Osteoblast (primary cell): ENCODE data around the gene PRCD. TPM values are rescaled to one million over a fixed set of nuclear protein-coding genes. Genes with fewer than 3 reads are reported as not detected.

Experiments used
- DNase-seq: peaks from one replicate; pipeline ENCODE4 v3.0.0; 2011; ENCODE audit warnings: low spot score, mixed read lengths; ENCODE audit not compliant: insufficient read length; ENCODE audit errors: missing footprints
- H2AFZ ChIP-seq: 2 replicates; pipeline ENCODE4 v1.6.0; 2011; ENCODE audit warnings: mild to moderate bottlenecking, low read length
- H3K27ac ChIP-seq: 2 replicates; pipeline ENCODE4 v1.5.1; 2011; ENCODE audit warnings: mild to moderate bottlenecking, low read depth, low read length, moderate library complexity
- H3K27me3 ChIP-seq: 2 replicates; pipeline ENCODE4 v1.6.0; 2012; ENCODE audit warnings: mild to moderate bottlenecking, control low read depth, inconsistent platforms, low read length, moderate library complexity; ENCODE audit not compliant: insufficient read depth
- H3K36me3 ChIP-seq: 2 replicates; pipeline ENCODE4 v1.5.1; 2011; ENCODE audit warnings: mild to moderate bottlenecking, low read length, control low read depth, moderate library complexity; ENCODE audit not compliant: insufficient read depth
- H3K4me1 ChIP-seq: 2 replicates; pipeline ENCODE4 v1.5.1; 2011; ENCODE audit warnings: mild to moderate bottlenecking, low read length, control low read depth, moderate library complexity; ENCODE audit not compliant: insufficient read depth
- H3K4me2 ChIP-seq: 2 replicates; pipeline ENCODE4 v1.6.0; 2011; ENCODE audit warnings: mild to moderate bottlenecking, low read length; ENCODE audit not compliant: insufficient read depth
- H3K4me3 ChIP-seq: fragments of 200-600 bp; sonication (generic); 3 replicates; pipeline ENCODE4 v1.5.1; 2012; ENCODE audit warnings: mild to moderate bottlenecking, low read length, inconsistent platforms; ENCODE audit not compliant: insufficient read depth
- H3K79me2 ChIP-seq: 2 replicates; pipeline ENCODE4 v1.6.0; 2012; ENCODE audit warnings: mild to moderate bottlenecking, low read length, control low read depth, inconsistent platforms; ENCODE audit not compliant: insufficient read depth
- H3K9me3 ChIP-seq: 2 replicates; pipeline ENCODE4 v1.5.1; 2011; ENCODE audit warnings: low read depth, low read length, control low read depth
- H4K20me1 ChIP-seq: 2 replicates; pipeline ENCODE4 v1.6.0; 2012; ENCODE audit warnings: mild to moderate bottlenecking, low read length, control low read depth; ENCODE audit not compliant: insufficient read depth
- total RNA-seq: library from RNA; depleted of rRNA; stranded (reverse); fragments of >200 nt; gene quantifications from 2 replicates; pipeline ENCODE4 v1.2.3, GENCODE V29; 2012
- TF ChIP-seq, protein P1 (sequence below): IDR thresholded peaks from 2 replicates; pipeline ENCODE4 v1.5.1; 2011; ENCODE audit warnings: mild to moderate bottlenecking, low read depth, low read length, moderate library complexity; ENCODE audit errors: extremely low read depth

PRCD gene
- total RNA-seq, 1 donor, result 4.0 TPM

DNA sequence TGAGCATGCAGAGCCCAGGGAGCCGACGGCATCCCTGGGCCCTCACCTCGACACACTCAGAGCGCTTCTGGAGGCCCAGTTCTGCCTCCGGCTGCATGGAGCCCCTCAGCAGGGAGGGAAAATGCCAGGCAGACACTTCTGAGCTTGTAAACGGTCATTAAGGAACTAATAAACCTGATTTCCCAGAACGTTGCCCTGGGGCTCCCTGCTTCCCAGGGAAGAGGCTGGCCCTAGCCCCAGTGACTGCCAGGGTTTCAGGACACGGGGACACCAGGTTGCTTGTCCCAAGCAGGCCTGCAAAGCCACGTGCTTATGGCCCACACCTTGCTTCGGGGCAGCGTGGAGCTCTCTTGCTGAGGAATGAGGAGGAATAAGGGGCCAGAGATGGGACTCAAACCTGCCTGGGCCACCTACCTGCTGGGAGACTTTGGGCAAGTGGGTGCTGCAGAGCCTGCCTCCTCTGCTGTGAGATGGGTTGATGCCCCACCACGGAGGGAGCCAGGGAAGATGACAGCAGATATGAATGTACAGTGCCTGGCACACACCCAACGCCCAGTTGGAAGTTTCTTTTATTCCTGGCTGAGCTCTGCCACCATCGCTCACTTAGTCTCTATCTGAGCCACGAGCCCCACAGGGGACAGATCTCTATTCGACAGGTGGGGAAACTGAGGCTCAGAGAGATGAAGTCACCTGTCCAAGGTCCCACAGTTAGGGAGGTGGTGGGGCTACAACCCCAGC is 44.0 kb upstream of the PRCD start:
- no peak overlapping the region for H3K27ac ChIP-seq
- no peak overlapping the region for H3K4me3 ChIP-seq
- H3K27me3 ChIP-seq, result no peaks in the 10 kb centered on the region
- no peak overlapping the region for H2AFZ ChIP-seq
- no peaks in the 10 kb centered on the region for H3K9me3 ChIP-seq
- H3K79me2 ChIP-seq, result peaks cover 19% of the 10 kb centered on the region
- H3K4me1 ChIP-seq, result peaks cover 44% of the 10 kb centered on the region
- H3K4me2 ChIP-seq, result no peak overlapping the region
- no peaks in the 10 kb centered on the region for H4K20me1 ChIP-seq
- no peaks in the 10 kb centered on the region for H3K36me3 ChIP-seq
- TF ChIP-seq, protein P1, sequence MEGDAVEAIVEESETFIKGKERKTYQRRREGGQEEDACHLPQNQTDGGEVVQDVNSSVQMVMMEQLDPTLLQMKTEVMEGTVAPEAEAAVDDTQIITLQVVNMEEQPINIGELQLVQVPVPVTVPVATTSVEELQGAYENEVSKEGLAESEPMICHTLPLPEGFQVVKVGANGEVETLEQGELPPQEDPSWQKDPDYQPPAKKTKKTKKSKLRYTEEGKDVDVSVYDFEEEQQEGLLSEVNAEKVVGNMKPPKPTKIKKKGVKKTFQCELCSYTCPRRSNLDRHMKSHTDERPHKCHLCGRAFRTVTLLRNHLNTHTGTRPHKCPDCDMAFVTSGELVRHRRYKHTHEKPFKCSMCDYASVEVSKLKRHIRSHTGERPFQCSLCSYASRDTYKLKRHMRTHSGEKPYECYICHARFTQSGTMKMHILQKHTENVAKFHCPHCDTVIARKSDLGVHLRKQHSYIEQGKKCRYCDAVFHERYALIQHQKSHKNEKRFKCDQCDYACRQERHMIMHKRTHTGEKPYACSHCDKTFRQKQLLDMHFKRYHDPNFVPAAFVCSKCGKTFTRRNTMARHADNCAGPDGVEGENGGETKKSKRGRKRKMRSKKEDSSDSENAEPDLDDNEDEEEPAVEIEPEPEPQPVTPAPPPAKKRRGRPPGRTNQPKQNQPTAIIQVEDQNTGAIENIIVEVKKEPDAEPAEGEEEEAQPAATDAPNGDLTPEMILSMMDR, result no peak
- DNase-seq, result no peak

DNA sequence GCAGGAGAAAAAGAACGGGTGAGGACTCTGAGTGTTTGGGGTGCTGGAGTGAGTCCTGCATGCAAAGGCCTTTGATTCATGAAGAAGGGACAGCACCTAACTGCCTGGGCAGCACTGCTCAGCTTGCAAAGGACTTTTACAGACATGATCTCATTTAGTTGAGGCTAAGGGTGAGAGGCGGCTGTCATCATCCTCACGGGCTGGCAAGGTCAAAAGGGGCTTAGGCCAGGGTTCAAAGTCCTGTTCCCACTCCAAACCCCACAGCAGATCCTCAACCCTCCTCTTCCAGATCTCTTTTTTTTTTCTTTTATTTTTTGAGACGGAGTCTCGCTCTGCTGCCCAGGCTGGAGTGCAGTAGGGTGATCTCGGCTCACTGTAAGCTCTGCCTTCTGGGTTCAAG is 43.4 kb upstream of the PRCD start:
- Histone ChIP-seq H3K4me1 (peaks cover 45% of the 10 kb centered on the region), H4K20me1 (no peaks in the 10 kb centered on the region), H3K27me3 (no peaks in the 10 kb centered on the region)

DNA sequence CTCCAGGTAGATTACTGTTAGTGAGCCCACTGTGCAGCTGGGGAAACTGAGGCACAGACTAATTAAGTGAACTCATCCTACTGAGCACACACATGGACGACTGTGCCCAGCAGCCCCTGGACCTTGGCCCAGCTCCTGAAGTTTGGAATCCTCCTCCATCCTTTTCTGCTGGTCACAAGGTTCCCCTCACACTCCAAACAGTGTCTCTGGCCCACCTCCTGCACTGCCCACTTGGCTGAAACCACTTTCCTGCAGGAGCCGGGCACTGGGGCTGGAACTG is 42.2 kb upstream of the PRCD start:
- Histone ChIP-seq H3K79me2 (peaks cover 19% of the 10 kb centered on the region), H3K4me2 (peak overlapping the region; percentile 80), H3K27ac (peak overlapping the region; percentile 74), H3K9me3 (no peaks in the 10 kb centered on the region), H3K36me3 (no peaks in the 10 kb centered on the region), H3K4me1 (peaks cover 49% of the 10 kb centered on the region), H3K27me3 (no peaks in the 10 kb centered on the region), H4K20me1 (no peaks in the 10 kb centered on the region), H3K4me3 (peak overlapping the region; percentile 61), H2AFZ (peak overlapping the region; percentile 92)
- TF ChIP-seq, protein P1, result no peak
- DNase-seq, result no peak

More for the DNA sequence above, 43.4 kb upstream of the PRCD start:
- Histone ChIP-seq H3K4me3 (no peak overlapping the region), H3K36me3 (no peaks in the 10 kb centered on the region), H3K9me3 (no peaks in the 10 kb centered on the region), H3K27ac (no peak overlapping the region), H3K4me2 (no peak overlapping the region), H2AFZ (no peak overlapping the region), H3K79me2 (peaks cover 19% of the 10 kb centered on the region)
- DNase-seq, result no peak
- TF ChIP-seq, protein P1, result no peak

DNA sequence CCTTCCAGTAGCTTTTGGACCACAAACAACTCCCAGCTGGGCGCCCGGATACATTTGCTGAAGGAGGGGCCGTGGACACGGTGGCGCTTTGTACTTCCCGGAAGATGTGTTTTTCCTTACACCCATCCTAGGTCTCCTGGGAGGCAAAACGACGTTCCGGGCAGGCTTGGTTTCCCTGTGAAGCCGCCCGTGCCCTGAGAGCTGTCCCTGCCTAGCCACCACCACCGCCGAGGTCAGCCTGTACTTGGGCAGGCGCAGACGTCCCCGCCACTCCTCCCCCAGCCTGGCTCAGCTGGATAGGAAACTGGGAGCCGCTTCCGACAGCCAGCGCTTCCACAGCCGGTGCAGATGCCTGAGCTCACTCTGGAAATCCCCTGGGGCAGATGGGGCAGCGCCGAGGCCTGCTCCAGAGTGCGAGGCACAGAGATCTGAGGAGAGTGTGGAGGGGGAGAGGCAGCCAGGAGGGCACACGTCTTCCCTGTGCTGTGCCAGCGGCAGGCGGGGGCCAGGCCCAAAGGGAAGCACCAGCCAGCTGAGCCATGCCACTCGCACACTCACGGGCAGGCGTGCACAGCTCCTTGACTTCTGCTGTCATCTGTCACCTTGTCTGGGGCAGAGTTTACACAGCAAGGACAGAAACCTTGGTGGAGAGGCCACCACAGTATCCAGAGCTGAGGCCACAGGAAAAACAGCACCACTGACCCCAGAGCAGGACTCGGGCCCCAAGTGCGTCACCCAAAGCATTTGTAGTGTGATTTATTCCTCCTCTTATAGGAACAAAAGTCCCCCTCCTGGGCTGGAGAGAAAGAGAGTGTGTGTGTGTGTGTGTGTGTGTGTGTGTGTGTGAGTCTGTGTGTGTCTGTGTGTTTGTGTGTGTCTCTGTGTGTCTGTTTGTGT is 41.6 kb upstream of the PRCD start:
- peaks cover 19% of the 10 kb centered on the region for H3K79me2 ChIP-seq
- TF ChIP-seq, protein P1, result no peak
- no peaks in the 10 kb centered on the region for H4K20me1 ChIP-seq
- no peaks in the 10 kb centered on the region for H3K36me3 ChIP-seq
- H3K4me2 ChIP-seq, result peak overlapping the region; percentile 80
- H2AFZ ChIP-seq, result peak overlapping the region; percentile 92
- DNase-seq, result peak; percentile 98
- peak overlapping the region; percentile 74 for H3K27ac ChIP-seq
- no peaks in the 10 kb centered on the region for H3K9me3 ChIP-seq
- H3K4me3 ChIP-seq, result peak overlapping the region; percentile 61
- peaks cover 43% of the 10 kb centered on the region for H3K4me1 ChIP-seq
- no peaks in the 10 kb centered on the region for H3K27me3 ChIP-seq
